ENCODE results near the gene ARFGAP3.

DNA sequence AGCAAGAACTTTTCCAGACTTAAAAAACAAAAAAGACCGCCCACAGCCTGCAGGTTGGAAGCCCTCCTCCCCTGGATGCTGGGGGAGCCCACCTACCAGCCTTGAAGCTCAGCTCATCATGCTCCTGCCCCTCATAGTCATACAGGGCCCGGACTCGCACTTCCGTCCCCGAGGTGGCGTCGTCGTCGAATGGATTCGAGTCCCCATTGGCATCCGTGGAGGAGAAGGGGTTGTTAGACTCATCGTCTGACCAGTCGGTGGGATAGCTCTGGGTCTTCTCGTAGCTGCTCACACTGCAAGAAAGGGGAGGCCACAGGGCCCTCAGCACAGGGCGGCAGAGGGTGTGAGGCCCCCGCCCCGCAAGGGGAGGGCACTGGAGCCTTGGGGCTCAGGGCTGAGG, 19.0 kb upstream of the ARFGAP3 start:
- TF ChIP-seq, protein P1, sequence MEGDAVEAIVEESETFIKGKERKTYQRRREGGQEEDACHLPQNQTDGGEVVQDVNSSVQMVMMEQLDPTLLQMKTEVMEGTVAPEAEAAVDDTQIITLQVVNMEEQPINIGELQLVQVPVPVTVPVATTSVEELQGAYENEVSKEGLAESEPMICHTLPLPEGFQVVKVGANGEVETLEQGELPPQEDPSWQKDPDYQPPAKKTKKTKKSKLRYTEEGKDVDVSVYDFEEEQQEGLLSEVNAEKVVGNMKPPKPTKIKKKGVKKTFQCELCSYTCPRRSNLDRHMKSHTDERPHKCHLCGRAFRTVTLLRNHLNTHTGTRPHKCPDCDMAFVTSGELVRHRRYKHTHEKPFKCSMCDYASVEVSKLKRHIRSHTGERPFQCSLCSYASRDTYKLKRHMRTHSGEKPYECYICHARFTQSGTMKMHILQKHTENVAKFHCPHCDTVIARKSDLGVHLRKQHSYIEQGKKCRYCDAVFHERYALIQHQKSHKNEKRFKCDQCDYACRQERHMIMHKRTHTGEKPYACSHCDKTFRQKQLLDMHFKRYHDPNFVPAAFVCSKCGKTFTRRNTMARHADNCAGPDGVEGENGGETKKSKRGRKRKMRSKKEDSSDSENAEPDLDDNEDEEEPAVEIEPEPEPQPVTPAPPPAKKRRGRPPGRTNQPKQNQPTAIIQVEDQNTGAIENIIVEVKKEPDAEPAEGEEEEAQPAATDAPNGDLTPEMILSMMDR (IDR thresholded peaks at IDR 0.05 in 8 of 11, conservative IDR thresholded peaks at IDR 0.05 in 3 of 11), result no peak
- no peak for TF ChIP-seq POLR2A (IDR thresholded peaks at IDR 0.05)
